DOHH2 (cell line): ENCODE data around the gene KIRREL3.

Experiments used
- CTCF ChIP-seq: fragments of 200-600 bp; sonication (generic); IDR thresholded peaks from one replicate; pipeline ENCODE4 v1.5.1; 2014; ENCODE audit warnings: antibody characterized with exemption, mild to moderate bottlenecking, low read depth, low read length; ENCODE audit not compliant: poor library complexity, severe bottlenecking
- EZH2phosphoT487 ChIP-seq: fragments of 200-600 bp; sonication (generic); IDR thresholded peaks from 2 replicates; pipeline ENCODE4 v1.6.1; 2017; ENCODE audit warnings: borderline replicate concordance, mild to moderate bottlenecking, antibody characterized with exemption, low read length, moderate library complexity, mixed read lengths

DNA sequence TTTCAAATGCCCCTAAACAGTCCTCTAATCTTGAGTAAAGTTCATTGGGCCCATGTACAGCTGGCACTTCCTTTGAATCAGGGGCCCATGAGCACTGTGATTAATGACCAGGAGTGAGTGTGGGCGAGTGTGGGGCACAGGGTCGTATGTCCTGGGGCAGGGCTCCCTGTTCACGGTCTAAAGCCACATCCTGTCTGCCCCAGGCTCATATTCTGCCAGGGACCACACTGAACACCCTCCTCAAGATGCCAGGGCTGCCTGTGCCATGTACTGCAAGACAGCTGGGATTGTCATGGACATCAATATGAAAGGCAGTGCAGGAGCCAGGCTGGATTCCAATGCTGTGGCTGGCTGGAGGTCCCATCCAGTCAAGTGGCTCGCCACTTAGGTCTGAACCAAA lies 130.5 kb downstream of the KIRREL3 start:
- TF ChIP-seq CTCF (no peak), EZH2phosphoT487 (no peak)
